NCI-H1436 treated with DMSO at 0.1 percent for 48 hours (cell line): ENCODE results near the gene SYNDIG1.

Experiments
- DNase-seq: peaks from one replicate; lab custom pipeline; 2025; lab: John Stamatoyannopoulos, UW

The SYNDIG1 gene

GRCh38 chr20:24448170-24448569, 21.3 kb upstream of the SYNDIG1 start:
- no peak for DNase-seq

GRCh38 chr20:24449026-24449720, 20.3 kb upstream of the SYNDIG1 start:
- DNase-seq = no peak

DNA sequence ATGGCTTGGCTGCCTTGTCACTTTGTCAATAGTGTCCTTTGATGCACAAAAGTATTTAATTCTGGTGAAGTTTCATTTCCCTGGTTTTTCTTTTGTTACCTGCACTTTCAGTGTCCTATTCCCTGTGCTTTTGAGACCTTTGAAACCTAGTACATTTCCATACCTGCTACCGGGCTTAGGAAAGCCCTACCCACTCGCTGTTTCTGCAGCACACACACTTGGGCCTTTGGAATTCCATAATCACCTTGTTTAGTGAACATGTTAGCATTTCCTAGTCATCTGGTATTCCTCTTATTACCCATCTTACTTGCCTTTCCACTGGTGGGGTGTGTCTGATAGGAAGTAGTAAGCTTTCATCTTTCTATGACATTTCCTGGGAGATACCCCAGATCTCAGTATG, 19.3 kb upstream of the SYNDIG1 start:
- DNase-seq = no peak

DNA sequence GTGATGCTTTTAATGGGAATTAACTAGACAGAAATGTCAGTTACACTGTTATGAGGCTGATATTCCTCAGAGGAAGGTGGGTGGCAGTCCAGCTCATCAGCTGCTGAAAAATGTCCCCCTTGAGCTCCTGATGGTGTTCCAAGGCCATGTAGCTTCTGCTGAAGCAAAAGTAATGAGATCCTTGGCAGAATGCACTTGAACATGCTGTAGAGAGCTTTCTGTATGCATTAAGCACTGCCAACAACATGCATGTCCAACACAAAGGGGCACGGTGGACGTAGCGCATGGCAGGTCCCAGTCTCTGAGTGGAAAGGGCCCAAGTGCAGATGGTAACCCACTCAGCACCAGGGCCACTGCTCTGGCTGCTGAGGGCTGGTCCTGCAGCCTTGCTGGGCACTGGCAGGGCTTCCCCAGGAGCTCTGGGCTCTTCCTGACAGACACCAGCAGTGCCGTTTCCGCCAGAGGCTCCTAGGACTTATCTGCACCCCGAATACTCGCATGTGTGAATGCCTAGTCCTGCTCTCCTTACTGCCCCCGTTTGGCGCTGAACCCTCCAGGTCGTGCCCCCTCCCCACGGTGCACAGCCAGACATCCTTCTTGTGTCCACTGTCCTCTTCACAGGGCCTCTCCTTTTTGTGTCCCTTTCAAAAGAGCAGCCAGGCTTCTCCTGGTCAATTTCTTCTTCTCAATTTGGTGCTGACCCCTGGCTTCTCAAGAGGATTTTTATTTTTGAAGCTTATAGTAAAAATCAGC, 18.6 kb upstream of the SYNDIG1 start:
- DNase-seq = no peak

DNA sequence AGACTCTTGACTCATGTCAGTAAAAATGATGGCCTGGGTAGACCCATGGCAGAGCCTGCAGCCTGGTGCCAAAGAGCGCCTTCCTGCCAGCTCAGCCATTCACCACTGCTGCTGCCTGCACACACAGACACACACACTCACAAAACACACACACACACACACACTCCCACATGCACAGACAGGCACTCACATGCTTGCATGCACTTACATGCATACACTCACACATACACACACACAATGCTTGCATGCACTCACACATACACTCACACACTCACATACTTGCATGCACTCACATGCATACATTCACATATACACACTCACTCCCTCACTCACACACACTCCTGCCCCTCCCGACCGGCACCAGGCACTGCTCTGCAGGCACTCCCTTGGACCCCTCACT, 18.0 kb upstream of the SYNDIG1 start:
- DNase-seq = no peak

DNA sequence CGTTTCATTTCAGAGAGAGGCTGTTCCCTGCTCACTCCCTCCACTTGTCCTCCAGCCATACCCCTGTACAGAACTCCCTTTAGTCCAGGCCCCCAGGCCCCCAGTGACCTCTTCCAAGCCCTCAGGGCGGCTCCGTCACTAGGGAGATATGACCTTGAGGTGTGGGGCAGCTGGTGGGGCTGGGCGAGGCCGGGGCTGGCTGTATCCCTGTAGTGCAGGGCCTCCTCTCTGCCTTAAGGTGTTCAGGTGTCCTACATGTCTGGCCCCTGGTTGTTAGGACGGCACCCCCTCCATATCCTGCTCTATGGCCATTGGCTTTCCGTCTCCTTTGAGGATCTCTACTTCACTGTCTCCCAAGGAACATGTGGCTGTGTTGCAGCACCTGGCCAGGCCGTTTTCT, 17.4 kb upstream of the SYNDIG1 start:
- no peak for DNase-seq

DNA sequence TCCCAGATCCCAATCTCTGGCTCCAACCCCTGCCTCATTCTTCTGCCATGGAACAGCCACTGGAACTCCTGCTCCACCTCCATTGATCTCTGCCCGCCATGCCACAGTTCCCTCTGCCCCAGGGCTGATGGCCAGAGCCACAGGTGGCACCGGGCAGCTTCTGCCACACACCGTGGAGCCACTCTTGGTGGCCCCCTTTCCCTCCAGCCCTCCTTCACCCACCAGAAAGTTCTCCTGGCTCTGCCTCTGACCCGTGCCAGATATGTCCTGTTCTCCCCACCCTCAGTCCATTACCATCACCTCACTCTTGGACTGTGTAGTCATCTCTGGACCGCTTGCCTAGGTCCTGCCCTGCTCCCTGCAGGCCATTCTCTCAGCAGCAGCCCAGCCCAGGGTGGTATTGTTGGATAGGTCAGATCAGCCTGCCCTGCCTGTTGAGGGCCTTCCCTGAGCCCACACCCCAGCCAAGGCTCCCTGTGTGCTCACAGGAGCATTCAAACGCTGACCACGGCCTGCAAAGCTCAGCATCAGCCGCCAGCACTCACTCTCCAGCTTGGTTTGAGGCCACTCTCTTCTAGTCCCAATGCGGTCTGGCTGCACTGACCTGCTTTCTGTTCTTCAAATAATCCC, 16.8 kb upstream of the SYNDIG1 start:
- DNase-seq = no peak

- no peak for DNase-seq
These were observed 15.6 kb upstream of the SYNDIG1 start for GRCh38 chr20:24453869-24454268.

DNA sequence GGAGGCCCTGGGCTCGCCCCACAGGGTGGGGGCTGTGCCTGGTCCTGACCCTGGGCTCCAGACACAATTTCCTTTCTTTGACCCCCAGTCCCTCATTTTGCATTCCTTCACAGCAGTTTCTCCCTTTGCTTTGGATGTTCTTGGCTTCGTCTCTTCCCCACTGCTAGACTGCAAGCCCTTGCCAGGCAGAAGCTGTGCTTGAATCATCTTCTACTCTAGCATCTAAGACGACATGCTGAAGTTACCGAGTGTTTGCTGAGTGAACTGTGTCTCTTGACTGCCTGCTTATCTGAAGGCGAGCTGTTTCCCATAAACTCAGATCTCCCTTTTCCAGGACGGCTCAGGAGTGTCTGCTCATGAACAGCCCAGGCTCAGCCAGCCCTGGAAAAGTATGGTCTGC, 14.3 kb upstream of the SYNDIG1 start:
- DNase-seq = no peak

DNA sequence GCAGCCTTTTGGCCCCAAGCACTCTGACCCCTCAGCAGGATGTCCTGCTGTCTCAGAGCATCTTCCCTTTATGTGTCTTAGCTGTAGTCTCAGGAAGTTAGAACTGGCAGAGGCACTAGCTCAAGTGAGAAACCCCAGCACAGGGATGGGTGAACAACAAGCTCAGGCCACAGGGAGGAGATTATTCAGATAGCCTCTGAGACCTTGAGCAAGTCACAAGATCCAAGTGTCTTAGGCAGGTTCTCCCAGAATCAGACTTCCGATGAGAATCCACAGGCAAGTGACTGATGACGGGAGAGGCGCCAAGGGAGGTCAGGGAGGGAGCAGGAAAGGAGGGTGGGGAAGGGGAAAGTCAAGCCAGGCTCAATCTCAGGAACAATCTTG, 13.0 kb upstream of the SYNDIG1 start:
- no peak for DNase-seq

DNA sequence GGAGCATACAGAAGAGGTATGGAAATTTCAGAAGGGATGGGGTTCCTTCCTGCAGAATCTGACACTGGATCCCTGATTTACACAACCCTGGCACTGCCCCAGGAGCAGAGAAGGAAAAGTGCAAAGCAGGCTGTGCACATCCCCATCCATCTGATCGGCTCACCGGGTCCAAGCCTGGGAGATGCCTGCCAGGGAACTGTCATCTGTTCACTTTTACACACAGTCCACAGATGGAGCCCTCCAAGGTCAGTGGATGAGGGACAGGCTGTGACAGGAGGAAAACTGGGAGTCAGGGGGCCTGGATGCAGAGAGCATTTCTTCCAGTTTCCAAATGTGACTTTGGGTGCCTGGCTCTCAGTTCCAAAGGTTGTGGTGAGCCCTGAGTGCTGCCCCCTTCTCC, 11.0 kb upstream of the SYNDIG1 start:
- no peak for DNase-seq

- no peak for DNase-seq
These were observed 9.7 kb upstream of the SYNDIG1 start for GRCh38 chr20:24459733-24460132.

DNA sequence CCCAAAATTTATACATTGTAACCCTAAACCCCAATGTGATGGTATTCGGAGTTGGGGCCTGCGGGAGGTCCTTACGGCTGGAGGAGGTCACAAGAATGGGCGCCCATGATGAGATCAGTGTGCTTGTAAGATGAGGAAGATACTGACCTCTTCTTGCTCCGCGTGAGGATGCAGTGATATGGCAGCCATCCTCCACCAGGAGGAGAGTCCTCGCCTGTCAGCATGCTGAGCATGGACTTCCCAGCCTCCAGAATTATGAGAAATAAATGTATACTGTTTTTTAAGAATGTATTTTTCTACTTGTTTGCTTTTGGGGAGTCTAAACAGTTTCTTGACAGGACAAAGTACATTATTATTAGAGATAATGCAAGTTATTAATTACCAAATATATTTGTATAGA, 8.7 kb upstream of the SYNDIG1 start:
- no peak for DNase-seq

DNA sequence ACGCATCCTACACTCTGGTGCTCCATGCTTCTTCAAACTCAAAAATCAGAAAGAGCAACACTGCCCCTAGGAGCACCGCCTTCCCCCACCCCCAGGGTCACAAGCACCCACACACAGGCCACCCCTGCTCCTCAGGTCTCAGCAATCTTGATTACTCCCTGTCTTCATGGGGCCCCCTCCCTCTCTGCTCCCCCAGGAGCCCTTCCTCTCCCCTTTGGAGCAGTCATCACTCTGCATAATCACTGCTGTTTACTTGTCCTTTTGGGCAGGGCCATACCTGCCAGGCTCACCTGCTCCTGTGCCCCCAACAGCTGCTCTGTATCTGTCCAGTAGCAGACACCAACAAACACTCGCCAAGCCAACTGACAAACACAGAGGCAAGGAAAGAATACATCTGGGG, 7.6 kb upstream of the SYNDIG1 start:
- no peak for DNase-seq

- DNase-seq = no peak
These were observed 6.9 kb upstream of the SYNDIG1 start for GRCh38 chr20:24462460-24463010.

DNA sequence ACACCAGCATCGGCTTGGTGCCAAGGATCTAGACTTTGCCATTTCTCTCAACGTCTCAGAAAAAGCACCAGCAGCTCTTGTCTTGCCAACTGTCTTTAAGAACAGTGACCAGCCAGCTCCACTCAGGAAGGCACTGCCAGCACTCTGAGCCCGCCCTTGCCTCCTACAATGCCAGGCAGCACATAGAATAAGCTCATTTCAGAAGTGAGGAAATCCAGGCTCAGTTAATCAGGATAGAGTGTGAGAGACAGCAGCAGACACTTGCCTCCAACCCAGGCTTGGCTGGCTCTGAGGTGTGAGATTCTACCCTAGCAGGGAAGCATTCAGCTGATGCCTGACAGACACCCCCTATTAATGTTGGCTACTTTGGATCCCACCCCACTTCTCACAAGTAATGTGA, 4.3 kb upstream of the SYNDIG1 start:
- no peak for DNase-seq

- no peak for DNase-seq
These were observed 3.7 kb upstream of the SYNDIG1 start for GRCh38 chr20:24465730-24466129.

DNA sequence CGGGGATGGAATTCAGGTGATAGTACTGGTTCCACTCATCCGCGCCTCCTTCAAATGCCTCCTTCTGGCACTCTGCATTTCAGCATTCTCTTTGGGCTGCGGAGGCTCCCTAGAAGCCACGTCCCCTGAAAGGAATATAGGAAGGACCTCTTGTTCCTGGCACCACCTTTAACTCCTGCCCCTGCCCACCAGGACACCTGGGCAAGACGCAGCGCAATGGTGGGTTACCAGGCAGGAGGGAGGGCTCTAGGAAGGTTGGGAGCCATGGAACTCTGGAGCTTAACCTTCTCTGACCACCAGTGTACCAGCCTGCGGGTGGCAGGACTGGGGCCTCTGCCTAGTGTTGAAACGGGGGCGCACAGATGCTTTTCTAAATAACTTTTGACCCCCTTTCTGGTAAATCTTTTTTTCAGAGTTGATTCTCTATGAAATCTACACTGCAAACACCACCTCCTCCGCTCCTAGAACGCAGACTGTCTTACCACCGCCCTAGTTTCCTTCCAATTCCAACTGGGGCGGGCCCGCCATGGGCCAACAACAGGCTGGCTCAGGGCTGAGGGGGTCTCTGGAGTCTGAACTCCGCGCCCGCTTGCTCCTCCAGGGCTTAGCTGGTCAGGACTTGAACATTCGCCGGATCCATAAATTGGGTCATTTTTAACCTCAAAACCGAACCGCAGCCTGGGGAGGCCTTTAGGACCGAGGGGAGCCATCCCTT, 871 bp upstream of the SYNDIG1 start:
- no peak for DNase-seq

- DNase-seq = no peak
These were observed 691 bp downstream of the SYNDIG1 start for GRCh38 chr20:24469894-24470745.

DNA sequence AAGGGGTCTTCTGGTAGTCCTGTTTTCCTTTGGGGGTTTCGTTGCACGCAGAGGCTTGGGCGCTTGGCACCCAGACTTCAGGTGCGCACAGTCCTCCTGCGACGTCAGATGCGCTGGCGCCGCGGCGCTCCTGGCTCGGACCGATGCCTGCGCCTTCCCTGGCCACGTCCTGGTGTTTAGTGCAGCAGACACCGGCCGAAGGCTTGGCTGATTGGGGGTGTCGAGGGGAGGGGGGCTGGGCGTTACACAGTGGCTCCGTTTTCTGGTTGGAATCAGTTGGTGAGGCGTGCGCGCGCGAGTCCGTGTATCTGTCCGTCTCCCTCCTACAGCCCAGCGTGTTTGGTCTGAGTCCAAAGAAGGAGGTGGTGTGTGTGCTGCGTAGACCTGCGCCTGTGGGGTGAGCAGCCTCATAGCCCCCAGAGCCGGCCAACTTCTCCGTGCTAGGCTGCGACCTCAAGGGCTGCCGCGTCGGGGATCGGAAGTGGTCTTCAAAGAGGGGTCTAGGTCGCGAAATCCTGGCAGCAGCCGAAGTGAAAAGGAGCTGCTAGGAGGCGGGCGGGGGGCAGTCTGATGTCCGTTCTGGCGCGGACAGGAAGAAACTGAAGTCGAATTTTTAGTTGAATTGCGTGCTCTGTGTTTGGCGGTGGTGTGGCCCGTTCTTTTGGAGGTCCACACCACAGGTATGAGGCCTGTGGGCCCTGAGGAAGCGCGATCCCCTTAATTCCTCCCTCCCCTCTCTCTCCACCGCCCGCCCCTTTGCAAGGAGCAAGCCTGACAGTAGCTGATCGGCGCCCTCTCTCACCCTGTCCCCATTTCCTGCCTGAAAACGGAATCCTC, 1.5 kb downstream of the SYNDIG1 start:
- DNase-seq = no peak

DNA sequence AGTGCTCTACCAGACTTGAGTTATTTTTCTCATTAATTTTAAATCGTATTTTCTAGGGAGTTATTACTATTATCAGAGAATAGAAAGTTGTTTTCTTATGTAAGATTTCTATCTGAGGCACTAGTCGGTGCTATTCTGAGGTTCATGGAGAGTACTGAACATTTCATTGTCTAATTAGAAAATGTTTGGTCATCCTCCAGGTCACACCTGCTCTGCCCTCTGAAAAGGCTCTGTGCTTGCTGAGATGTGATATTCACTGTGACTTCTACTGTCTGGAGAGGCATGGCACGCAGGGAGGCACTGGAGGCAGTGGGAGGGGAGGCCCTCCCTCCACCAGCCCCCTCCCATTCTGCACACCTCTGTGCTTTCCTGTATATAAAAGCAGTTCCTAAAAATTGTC, 3.0 kb downstream of the SYNDIG1 start:
- DNase-seq = no peak
